AG09319 (cell line): ENCODE results near the gene ZDHHC11.

ENCODE experiments used
- DNase-seq: peaks from one replicate; pipeline ENCODE4 v3.0.0-alpha.2; 2010; ENCODE audit warnings: low read depth; ENCODE audit errors: extremely low read depth
- TF ChIP-seq, protein P1 (sequence below): IDR thresholded peaks from 2 replicates; pipeline ENCODE4 v1.5.1; 2011; ENCODE audit warnings: low read depth, mild to moderate bottlenecking, inconsistent platforms, low read length, moderate library complexity

ZDHHC11 gene, protein sequence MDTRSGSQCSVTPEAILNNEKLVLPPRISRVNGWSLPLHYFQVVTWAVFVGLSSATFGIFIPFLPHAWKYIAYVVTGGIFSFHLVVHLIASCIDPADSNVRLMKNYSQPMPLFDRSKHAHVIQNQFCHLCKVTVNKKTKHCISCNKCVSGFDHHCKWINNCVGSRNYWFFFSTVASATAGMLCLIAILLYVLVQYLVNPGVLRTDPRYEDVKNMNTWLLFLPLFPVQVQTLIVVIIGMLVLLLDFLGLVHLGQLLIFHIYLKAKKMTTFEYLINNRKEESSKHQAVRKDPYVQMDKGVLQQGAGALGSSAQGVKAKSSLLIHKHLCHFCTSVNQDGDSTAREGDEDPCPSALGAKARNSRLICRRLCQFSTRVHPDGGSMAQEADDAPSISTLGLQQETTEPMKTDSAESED

DNA sequence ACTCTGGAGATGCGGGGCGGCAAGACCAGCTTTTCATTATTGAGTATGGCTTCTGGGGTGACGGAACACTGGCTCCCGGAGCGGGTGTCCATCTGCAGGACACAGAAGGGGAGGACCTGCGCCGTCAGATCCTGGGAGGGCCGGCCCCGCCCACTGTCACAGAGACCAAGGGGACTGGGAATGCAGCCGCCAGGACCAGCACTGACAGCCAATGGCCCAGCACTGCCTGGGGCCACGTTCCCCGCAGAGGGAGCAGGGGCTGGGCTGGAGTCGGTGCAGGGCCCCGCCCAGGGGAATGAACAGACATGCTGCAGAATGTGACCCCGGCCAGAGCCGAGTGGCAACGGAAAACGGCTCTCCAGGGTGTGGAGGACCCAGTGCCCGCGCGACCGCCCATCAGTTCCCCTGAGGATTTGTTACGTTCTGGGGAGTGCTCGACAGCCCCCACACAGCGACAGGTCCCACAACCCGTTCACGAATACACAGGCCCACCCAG is at the start of gene ZDHHC11:
TSS of gene ZDHHC11 (minus strand) at position 476 of the 496 bp plus-strand sequence. CDS start at position 92, 384 bp downstream.
- TF ChIP-seq, protein P1, sequence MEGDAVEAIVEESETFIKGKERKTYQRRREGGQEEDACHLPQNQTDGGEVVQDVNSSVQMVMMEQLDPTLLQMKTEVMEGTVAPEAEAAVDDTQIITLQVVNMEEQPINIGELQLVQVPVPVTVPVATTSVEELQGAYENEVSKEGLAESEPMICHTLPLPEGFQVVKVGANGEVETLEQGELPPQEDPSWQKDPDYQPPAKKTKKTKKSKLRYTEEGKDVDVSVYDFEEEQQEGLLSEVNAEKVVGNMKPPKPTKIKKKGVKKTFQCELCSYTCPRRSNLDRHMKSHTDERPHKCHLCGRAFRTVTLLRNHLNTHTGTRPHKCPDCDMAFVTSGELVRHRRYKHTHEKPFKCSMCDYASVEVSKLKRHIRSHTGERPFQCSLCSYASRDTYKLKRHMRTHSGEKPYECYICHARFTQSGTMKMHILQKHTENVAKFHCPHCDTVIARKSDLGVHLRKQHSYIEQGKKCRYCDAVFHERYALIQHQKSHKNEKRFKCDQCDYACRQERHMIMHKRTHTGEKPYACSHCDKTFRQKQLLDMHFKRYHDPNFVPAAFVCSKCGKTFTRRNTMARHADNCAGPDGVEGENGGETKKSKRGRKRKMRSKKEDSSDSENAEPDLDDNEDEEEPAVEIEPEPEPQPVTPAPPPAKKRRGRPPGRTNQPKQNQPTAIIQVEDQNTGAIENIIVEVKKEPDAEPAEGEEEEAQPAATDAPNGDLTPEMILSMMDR = no peak
- DNase-seq = no peak

- TF ChIP-seq, protein P1 = no peak
- no peak for DNase-seq
Measured at GRCh38 chr5:893711-894110, 42.9 kb upstream of the ZDHHC11 start.

GRCh38 chr5:893137-893506 is 42.3 kb upstream of the ZDHHC11 start:
- TF ChIP-seq, protein P1 = no peak
- DNase-seq = no peak

- peak; percentile 34 for DNase-seq
- TF ChIP-seq, protein P1 = no peak
Measured at GRCh38 chr5:892394-893136, 41.8 kb upstream of the ZDHHC11 start, which contains the start of the genes BRD9 and TRIP13. Gene BRD9 (minus strand): TSS chr5:892801. CDS start chr5:892657, 144 bp downstream. Gene TRIP13 (plus strand): TSS chr5:892884. CDS start chr5:892999, 115 bp downstream.

DNA sequence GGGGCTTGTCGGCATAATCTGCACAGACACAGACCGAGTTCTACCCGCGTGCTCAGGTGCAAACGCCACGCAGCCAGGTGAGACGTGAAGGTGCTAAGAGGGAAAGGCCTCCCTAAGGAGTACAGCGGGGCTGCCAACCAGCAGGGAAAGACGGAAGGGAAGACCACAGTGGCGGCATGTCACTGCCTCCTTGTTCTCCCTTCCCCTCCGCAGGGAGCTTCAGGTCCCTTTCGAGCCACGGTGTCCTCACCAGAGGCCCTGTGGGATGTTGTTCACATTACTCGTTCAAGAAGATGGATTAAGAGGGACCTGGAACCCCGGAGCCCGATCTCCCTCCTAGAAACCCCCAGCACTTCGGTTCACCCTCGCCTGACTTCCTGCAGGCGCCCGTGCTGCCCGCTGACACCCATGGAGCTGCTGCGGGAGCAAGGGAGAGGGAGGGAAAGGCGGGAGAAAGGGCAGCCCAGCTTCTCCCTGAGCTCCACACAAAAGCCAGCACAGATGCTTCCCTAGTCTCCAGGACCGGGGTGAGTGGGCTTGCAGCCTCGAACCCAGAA is 41.1 kb upstream of the ZDHHC11 start:
- no peak for DNase-seq

GRCh38 chr5:891117-891836 is 40.5 kb upstream of the ZDHHC11 start:
- no peak for DNase-seq
- TF ChIP-seq, protein P1 = no peak

More for the DNA sequence above, 41.1 kb upstream of the ZDHHC11 start:
- TF ChIP-seq, protein P1 = no peak
